ENCODE data around the gene SBNO2. TPM values are rescaled to one million over a fixed set of nuclear protein-coding genes. Genes with fewer than 3 reads are reported as not detected.

SBNO2 gene
- polyA plus RNA-seq, 3 donors, result 0.71 to 75.0 (median 2.6) TPM

DNA sequence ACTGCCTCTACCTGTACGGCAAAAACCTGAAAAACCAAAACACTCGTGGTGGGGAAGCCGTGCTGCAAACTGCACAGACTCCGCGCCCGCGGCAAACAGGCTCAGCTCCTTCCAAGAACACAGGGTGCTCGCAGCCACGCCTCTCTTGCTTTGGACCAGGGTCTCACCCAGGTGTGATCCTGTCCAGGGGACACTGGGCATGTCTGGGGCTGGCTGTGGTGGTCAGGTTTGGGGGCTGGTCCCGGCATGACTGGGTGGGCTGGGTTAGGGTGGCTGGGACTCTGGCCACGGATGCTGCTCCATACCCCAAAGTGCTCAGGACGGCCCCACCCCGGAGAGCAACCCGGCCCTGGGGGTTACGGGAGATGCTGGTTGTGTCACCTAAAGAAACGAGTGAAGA is 56.4 kb downstream of the SBNO2 start:
- H4K20me1 ChIP-seq (ENCODE audit: insufficient read depth, low read length), result peaks cover 89% of the 10 kb centered on the region
- DNase-seq, result no peak
- H3K9me3 ChIP-seq (replicated peaks in 1 of 2; ENCODE audit: control insufficient read depth in 1 of 2, insufficient read depth in 1 of 2, low read length in 2 of 2), result no peaks in the 10 kb centered on the region
- no peak overlapping the region for H3K4me3 ChIP-seq (replicated peaks in 1 of 3; ENCODE audit: low read depth in 2 of 3, low read length in 3 of 3)
- H3K36me3 ChIP-seq (replicated peaks in 1 of 2; ENCODE audit: control insufficient read depth in 1 of 2, insufficient read depth in 2 of 2, low read length in 2 of 2), result peaks cover 81 to 86% of the 10 kb centered on the region in 2 donors
- H3K36me3 Mint-ChIP-seq, result peaks cover 44 to 86% of the 10 kb centered on the region in 2 donors
- H2AFZ ChIP-seq (ENCODE audit: insufficient read depth, low read depth, low read length, poor library complexity, severe bottlenecking), result no peak overlapping the region
- peaks cover 0 to 3% (median 0%) of the 10 kb centered on the region in 3 donors for H3K27me3 Mint-ChIP-seq (ENCODE audit: low read depth in 3 of 3)
- peaks cover 8 to 14% of the 10 kb centered on the region in 2 donors for H3K4me1 ChIP-seq (ENCODE audit: control insufficient read depth in 1 of 2, insufficient read depth in 2 of 2, low read length in 2 of 2)
- TF ChIP-seq, protein P1, sequence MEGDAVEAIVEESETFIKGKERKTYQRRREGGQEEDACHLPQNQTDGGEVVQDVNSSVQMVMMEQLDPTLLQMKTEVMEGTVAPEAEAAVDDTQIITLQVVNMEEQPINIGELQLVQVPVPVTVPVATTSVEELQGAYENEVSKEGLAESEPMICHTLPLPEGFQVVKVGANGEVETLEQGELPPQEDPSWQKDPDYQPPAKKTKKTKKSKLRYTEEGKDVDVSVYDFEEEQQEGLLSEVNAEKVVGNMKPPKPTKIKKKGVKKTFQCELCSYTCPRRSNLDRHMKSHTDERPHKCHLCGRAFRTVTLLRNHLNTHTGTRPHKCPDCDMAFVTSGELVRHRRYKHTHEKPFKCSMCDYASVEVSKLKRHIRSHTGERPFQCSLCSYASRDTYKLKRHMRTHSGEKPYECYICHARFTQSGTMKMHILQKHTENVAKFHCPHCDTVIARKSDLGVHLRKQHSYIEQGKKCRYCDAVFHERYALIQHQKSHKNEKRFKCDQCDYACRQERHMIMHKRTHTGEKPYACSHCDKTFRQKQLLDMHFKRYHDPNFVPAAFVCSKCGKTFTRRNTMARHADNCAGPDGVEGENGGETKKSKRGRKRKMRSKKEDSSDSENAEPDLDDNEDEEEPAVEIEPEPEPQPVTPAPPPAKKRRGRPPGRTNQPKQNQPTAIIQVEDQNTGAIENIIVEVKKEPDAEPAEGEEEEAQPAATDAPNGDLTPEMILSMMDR (IDR thresholded peaks at IDR 0.05), result no peak
- H3K4me1 Mint-ChIP-seq, result peaks cover 8% of the 10 kb centered on the region
- H3K79me2 ChIP-seq (ENCODE audit: insufficient read depth, low read length), result peaks cover 4% of the 10 kb centered on the region
- WGBS (ENCODE audit: insufficient coverage), result 92% methylated on average over 11 of the region's 16 CpGs
- H3K4me3 Mint-ChIP-seq, result no peak overlapping the region
- peaks cover 0 to 2% (median 0%) of the 10 kb centered on the region in 7 donors for H3K9me3 Mint-ChIP-seq
- no peak overlapping the region for H3K9ac ChIP-seq (ENCODE audit: insufficient read depth, low read length, poor library complexity, severe bottlenecking)
- intact Hi-C loops (cut with micrococcal nuclease), result no loop called here
- no peak overlapping the region for H3K27ac Mint-ChIP-seq
- H3K27ac ChIP-seq (ENCODE audit: low read depth in 1 of 2, low read length in 2 of 2), result no peak overlapping the region
- H3K27me3 ChIP-seq (ENCODE audit: control insufficient read depth in 2 of 2, insufficient read depth in 2 of 2, low read length in 2 of 2), result no peaks in the 10 kb centered on the region
- H3K4me2 ChIP-seq (replicated peaks; ENCODE audit: extremely low read depth, low read length, poor library complexity, severe bottlenecking), result no peak overlapping the region

DNA sequence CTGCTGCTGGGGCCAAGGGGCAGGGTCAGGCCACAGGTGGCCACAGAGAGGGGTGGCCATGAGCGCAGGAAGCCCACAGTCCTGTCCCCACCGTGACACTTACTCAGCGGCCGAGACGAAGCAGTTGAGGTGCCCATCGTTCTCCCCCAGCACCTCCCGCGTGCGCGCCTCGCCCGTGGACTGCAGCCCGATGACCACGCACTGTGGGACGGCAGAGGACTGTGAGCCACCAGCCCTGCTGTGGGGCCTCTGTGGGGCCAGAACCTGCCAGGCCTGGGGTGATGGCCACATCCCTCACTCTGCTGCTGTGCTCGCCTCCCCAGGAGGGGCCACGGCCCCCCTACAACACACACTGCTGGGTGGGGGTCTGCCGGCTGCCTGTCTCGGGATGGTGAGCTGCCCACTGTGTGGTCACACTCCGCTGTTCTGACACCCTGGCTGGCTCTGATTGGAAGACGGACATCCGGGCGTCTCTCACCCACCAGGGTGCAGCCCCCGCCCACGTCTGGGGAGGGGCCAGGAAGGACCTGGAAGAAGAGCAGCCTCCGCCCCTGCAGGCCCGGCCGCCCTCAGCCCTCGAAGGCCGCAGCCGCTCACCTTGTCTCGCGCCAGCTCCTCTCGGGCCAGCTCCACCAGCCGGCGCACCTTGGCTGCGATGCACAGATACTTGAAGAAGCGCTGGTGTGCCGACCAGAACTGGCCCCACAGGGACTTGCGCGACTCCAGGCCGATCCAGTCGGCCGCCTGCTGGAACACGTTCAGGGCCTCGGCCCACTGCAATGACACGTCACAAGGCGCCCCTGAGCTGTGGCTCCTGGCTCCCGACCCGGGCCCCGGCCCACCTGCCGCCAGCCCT is 57.1 kb downstream of the SBNO2 start:
- Mint-ChIP-seq H3K4me1 (peaks cover 8% of the 10 kb centered on the region), H3K27ac (no peak overlapping the region), H3K4me3 (no peak overlapping the region), H3K9me3 (peaks cover 0 to 2% (median 0%) of the 10 kb centered on the region in 7 donors), H3K36me3 (peaks cover 44 to 86% of the 10 kb centered on the region in 2 donors), H3K27me3 (ENCODE audit: low read depth in 3 of 3) (peaks cover 0 to 3% (median 0%) of the 10 kb centered on the region in 3 donors)
- Histone ChIP-seq H3K4me3 (replicated peaks in 1 of 3; ENCODE audit: low read depth in 2 of 3, low read length in 3 of 3) (no peak overlapping the region), H4K20me1 (ENCODE audit: insufficient read depth, low read length) (peaks cover 89% of the 10 kb centered on the region), H3K36me3 (replicated peaks in 1 of 2; ENCODE audit: control insufficient read depth in 1 of 2, insufficient read depth in 2 of 2, low read length in 2 of 2) (peaks cover 77 to 86% of the 10 kb centered on the region in 2 donors), H3K4me2 (replicated peaks; ENCODE audit: extremely low read depth, low read length, poor library complexity, severe bottlenecking) (no peak overlapping the region), H3K27me3 (ENCODE audit: control insufficient read depth in 2 of 2, insufficient read depth in 2 of 2, low read length in 2 of 2) (no peaks in the 10 kb centered on the region), H3K9me3 (replicated peaks in 1 of 2; ENCODE audit: control insufficient read depth in 1 of 2, insufficient read depth in 1 of 2, low read length in 2 of 2) (no peaks in the 10 kb centered on the region), H2AFZ (ENCODE audit: insufficient read depth, low read depth, low read length, poor library complexity, severe bottlenecking) (no peak overlapping the region), H3K79me2 (ENCODE audit: insufficient read depth, low read length) (peaks cover 4% of the 10 kb centered on the region), H3K4me1 (ENCODE audit: control insufficient read depth in 1 of 2, insufficient read depth in 2 of 2, low read length in 2 of 2) (peaks cover 8 to 14% of the 10 kb centered on the region in 2 donors), H3K27ac (ENCODE audit: low read depth in 1 of 2, low read length in 2 of 2) (no peak overlapping the region), H3K9ac (ENCODE audit: insufficient read depth, low read length, poor library complexity, severe bottlenecking) (no peak overlapping the region)
- DNase-seq, result no peak
- 98% methylated on average over 52 of the region's 52 CpGs for WGBS (ENCODE audit: insufficient coverage)
- intact Hi-C loops (cut with micrococcal nuclease), result no loop called here
- TF ChIP-seq, protein P1 (IDR thresholded peaks at IDR 0.05), result no peak
